ENCODE measurements around the gene CFAP119.

- TF ChIP-seq CTCF (IDR thresholded peaks at IDR 0.05) (no peak), POLR2A (IDR thresholded peaks at IDR 0.05) (no peak)
These were observed 16.8 kb upstream of the CFAP119 start for GRCh38 chr16:30778549-30779244.

Measured in testis (tissue), 2 donors.